Activated CD4-positive, alpha-beta T cell treated with anti-CD3 and anti-CD28 coated beads for 24 hours (primary cell): ENCODE results near the gene FGL2.
"Not testable (repeated sequence)": the region's sequence is repeated elsewhere in the genome, so short reads cannot be mapped to it uniquely, and the experiment has no call there.

ENCODE experiments used
- DNase-seq, 2 donors: peaks; one replicate each; pipeline ENCODE4 v3.0.0-alpha.2; 2020; ENCODE audit warnings: low read depth in 2 of 2

Gene FGL2

GRCh38 chr7:77199013-77199966, at the start of gene FGL2:
TSS of gene FGL2 (minus strand) at chr7:77199819. CDS start at chr7:77199793, 26 bp downstream.
- peak; percentile 6 to 7 for DNase-seq

- DNase-seq = no peak
Observed at GRCh38 chr7:77248154-77248553, 48.5 kb upstream of the FGL2 start.

GRCh38 chr7:77247206-77247850, 47.7 kb upstream of the FGL2 start:
- DNase-seq = peak; percentile 90

- DNase-seq = no peak
Observed at GRCh38 chr7:77246026-77246640, 46.5 kb upstream of the FGL2 start.

- no peak for DNase-seq
Observed at GRCh38 chr7:77245015-77245755, 45.6 kb upstream of the FGL2 start.

- DNase-seq = no peak
Observed at GRCh38 chr7:77244222-77244934, 44.8 kb upstream of the FGL2 start.

- DNase-seq = no peak
Observed at GRCh38 chr7:77242554-77242953, 42.9 kb upstream of the FGL2 start.

- DNase-seq = no peak
Observed at GRCh38 chr7:77242068-77242467, 42.4 kb upstream of the FGL2 start.

GRCh38 chr7:77239471-77239870, 39.9 kb upstream of the FGL2 start:
- no peak for DNase-seq

GRCh38 chr7:77238703-77239136, 39.1 kb upstream of the FGL2 start:
- no peak for DNase-seq

GRCh38 chr7:77235276-77235675, 35.7 kb upstream of the FGL2 start:
- no peak for DNase-seq

- DNase-seq = no peak
Observed at GRCh38 chr7:77232467-77232866, 32.8 kb upstream of the FGL2 start.

GRCh38 chr7:77228795-77229194, 29.2 kb upstream of the FGL2 start:
- not testable (repeated sequence) for DNase-seq

- DNase-seq = no peak
Observed at GRCh38 chr7:77226357-77226839, 26.8 kb upstream of the FGL2 start.

GRCh38 chr7:77223261-77223660, 23.6 kb upstream of the FGL2 start:
- DNase-seq = no peak

- DNase-seq = no peak
Observed at GRCh38 chr7:77222819-77223218, 23.2 kb upstream of the FGL2 start.

GRCh38 chr7:77222065-77222464, 22.4 kb upstream of the FGL2 start:
- DNase-seq = no peak

- not testable (repeated sequence) for DNase-seq
Observed at GRCh38 chr7:77219701-77220331, 20.2 kb upstream of the FGL2 start.

- no peak for DNase-seq
Observed at GRCh38 chr7:77217474-77218185, 18.0 kb upstream of the FGL2 start.
